Esophagus squamous epithelium (tissue), 5 donors: Measurements from ENCODE around the gene FGFRL1. TPM values are rescaled to one million over a fixed set of nuclear protein-coding genes. Genes with fewer than 3 reads are reported as not detected.

ENCODE experiments used
- DNase-seq: peaks from one replicate; lab custom pipeline; 2025; lab: John Stamatoyannopoulos, UW
- H3K27ac ChIP-seq, 4 donors: fragments of 200-600 bp; sonication (generic); one replicate each; pipeline ENCODE4 v1.5.1; 2016 to 2019; ENCODE audit warnings: mild to moderate bottlenecking in 1 of 4
- H3K27me3 ChIP-seq, 4 donors: fragments of 200-600 bp; sonication (generic); 1 replicate in 3 of 4; 2 replicates in 1 of 4; pipeline versions ENCODE4 v1.5.1 to v1.6.0; 2017 to 2021; ENCODE audit warnings: antibody characterized with exemption in 1 of 4
- H3K36me3 ChIP-seq, 3 donors: fragments of 200-600 bp; sonication (generic); one replicate each; pipeline ENCODE4 v1.5.1; 2016 to 2019
- H3K4me1 ChIP-seq, 3 donors: fragments of 200-600 bp; sonication (generic); one replicate each; pipeline ENCODE4 v1.5.1; 2017 to 2019
- H3K4me3 ChIP-seq, 4 donors: fragments of 200-600 bp; sonication (generic); 1 replicate in 3 of 4; 2 replicates in 1 of 4; pipeline ENCODE4 v1.5.1; 2016 to 2019; ENCODE audit warnings: mild to moderate bottlenecking in 2 of 4, moderate library complexity in 1 of 4
- H3K9me3 ChIP-seq, 3 donors: fragments of 200-600 bp; sonication (generic); one replicate each; pipeline ENCODE4 v1.5.1; 2016 to 2019
- CTCF ChIP-seq, 6 experiments: fragments of 450-650 bp in 4 of 6; fragments of 200-600 bp in 2 of 6; sonication (generic) in 2 of 6; IDR thresholded peaks; one replicate each; pipeline ENCODE4 v1.5.1; 2016 to 2019; ENCODE audit warnings: antibody characterized with exemption in 6 of 6, mild to moderate bottlenecking in 4 of 6, moderate library complexity in 4 of 6
- POLR2A ChIP-seq, 4 donors: fragments of 450-650 bp; IDR thresholded peaks; one replicate each; pipeline ENCODE4 v1.6.1; 2017; ENCODE audit warnings: antibody characterized with exemption in 4 of 4, mild to moderate bottlenecking in 4 of 4, moderate library complexity in 3 of 4
- WGBS, 2 donors: methylation state at CpG; one replicate each; pipeline ENCODE4 v1.1.5; 2018; 5-methylcytosine and 5-hydroxymethylcytosine counted together
- intact Hi-C: fragments of 100-400 bp; cut with DNase I; formaldehyde crosslinking; loops from one replicate; pipeline ENCODE4 v1.15.0; 2022
- total RNA-seq, 4 donors: library from RNA; depleted of rRNA; stranded (reverse); fragments of >200 nt; gene quantifications; one replicate each; pipeline ENCODE4 v1.1.0, GENCODE V29; 2016
- donor health status: DM: yes; HTN: yes; CAD: no.

The FGFRL1 gene
- total RNA-seq, 4 donors from 2014 or later, result 2.8 to 10.1 (median 4.7) TPM

DNA sequence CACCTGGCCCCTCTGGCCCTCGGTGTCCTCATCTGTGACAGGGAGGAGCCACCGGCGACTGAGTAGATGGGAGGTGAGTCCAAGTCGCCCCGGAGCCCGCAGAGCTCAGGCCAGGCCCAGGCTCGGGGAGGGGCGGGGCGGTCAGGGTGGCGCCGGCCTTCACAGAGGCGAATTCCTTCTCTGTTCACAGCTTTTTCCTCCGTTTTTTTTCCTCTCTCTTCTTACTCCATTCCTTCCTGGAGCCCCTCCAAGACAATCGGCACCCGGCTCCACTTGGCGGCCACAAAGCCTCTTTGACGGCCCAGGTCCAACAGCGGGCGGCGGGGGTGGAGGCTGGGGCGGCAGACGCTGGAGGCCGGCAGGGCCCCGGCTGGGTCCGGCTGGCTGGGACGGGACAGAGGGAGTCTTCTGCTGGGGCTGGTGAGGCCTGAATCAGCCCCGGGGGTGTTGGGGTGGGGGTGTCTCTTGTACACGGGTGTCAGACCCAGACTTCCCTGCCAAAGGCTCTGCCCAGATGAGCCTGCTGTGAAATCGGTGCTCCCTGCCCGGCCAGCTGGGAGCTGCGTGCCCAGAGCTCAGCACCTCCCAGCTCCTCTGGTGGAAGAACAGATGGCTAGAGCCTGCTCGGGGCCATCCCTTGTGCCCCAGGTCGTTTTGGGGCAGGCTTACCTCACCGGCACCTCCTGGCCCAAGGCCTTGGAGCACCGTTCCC lies 22.6 kb downstream of the FGFRL1 start:
- Histone ChIP-seq H3K36me3 (no peaks in the 10 kb centered on the region), H3K9me3 (no peaks in the 10 kb centered on the region), H3K27me3 (peaks cover 0 to 78% (median 0%) of the 10 kb centered on the region in 4 donors), H3K27ac (peak overlapping the region in 2 of 4 donors; percentile 6 to 62), H3K4me1 (peaks cover 3 to 33% (median 9%) of the 10 kb centered on the region in 3 donors), H3K4me3 (peak overlapping the region in 2 of 4 donors; percentile 14 to 31)
- intact Hi-C loops, result no loop called here
- 14 to 22% methylated on average over 11 to 13 of the region's 35 CpGs for WGBS, 2 donors
- no peak for TF ChIP-seq POLR2A (IDR thresholded peaks at IDR 0.05)
- TF ChIP-seq CTCF (IDR thresholded peaks at IDR 0.05), result no peak
- no peak for DNase-seq

- H3K9me3 ChIP-seq, result no peaks in the 10 kb centered on the region
- H3K4me3 ChIP-seq, result no peak overlapping the region
- peaks cover 0 to 67% (median 0%) of the 10 kb centered on the region in 4 donors for H3K27me3 ChIP-seq
- H3K36me3 ChIP-seq, result no peaks in the 10 kb centered on the region
- no peak for TF ChIP-seq POLR2A (IDR thresholded peaks at IDR 0.05)
- TF ChIP-seq CTCF (IDR thresholded peaks at IDR 0.05), result no peak
- WGBS, 2 donors, result no CpG with 5 or more reads among the region's 26 CpGs
- H3K4me1 ChIP-seq, result peaks cover 10 to 45% (median 20%) of the 10 kb centered on the region in 3 donors
- no peak for DNase-seq
- intact Hi-C loops, result no loop called here
- no peak overlapping the region for H3K27ac ChIP-seq
These were observed 24.1 kb downstream of the FGFRL1 start for GRCh38 chr4:1035510-1035909.

GRCh38 chr4:1036095-1036494 lies 24.7 kb downstream of the FGFRL1 start:
- H3K4me1 ChIP-seq, result peaks cover 11 to 49% (median 21%) of the 10 kb centered on the region in 3 donors
- 40% methylated on average over 1 of the region's 15 CpGs; no CpG with 5 or more reads in 1 of the 2 donors for WGBS, 2 donors
- intact Hi-C loops, result no loop called here

GRCh38 chr4:1036976-1037810 lies 25.8 kb downstream of the FGFRL1 start:
- Histone ChIP-seq H3K4me3 (no peak overlapping the region), H3K9me3 (no peaks in the 10 kb centered on the region), H3K27me3 (peaks cover 0 to 60% (median 0%) of the 10 kb centered on the region in 4 donors), H3K27ac (no peak overlapping the region), H3K4me1 (peaks cover 22 to 60% (median 30%) of the 10 kb centered on the region in 3 donors), H3K36me3 (no peaks in the 10 kb centered on the region)
- no peak for DNase-seq
- no peak for TF ChIP-seq CTCF (IDR thresholded peaks at IDR 0.05)
- intact Hi-C loops, result no loop called here
- 87% methylated on average over 6 of the region's 26 CpGs; no CpG with 5 or more reads in 1 of the 2 donors for WGBS, 2 donors

More at GRCh38 chr4:1036095-1036494, 24.7 kb downstream of the FGFRL1 start:
- Histone ChIP-seq H3K36me3 (no peaks in the 10 kb centered on the region), H3K27ac (no peak overlapping the region), H3K9me3 (no peaks in the 10 kb centered on the region), H3K27me3 (peaks cover 0 to 67% (median 0%) of the 10 kb centered on the region in 4 donors), H3K4me3 (no peak overlapping the region)
- TF ChIP-seq POLR2A (IDR thresholded peaks at IDR 0.05) (no peak), CTCF (IDR thresholded peaks at IDR 0.05) (no peak)
- DNase-seq, result no peak
